ENCODE results near the gene MMP27.
"Not testable (repeated sequence)": the region's sequence is repeated elsewhere in the genome, so short reads cannot be mapped to it uniquely, and the experiment has no call there.

The MMP27 gene, protein sequence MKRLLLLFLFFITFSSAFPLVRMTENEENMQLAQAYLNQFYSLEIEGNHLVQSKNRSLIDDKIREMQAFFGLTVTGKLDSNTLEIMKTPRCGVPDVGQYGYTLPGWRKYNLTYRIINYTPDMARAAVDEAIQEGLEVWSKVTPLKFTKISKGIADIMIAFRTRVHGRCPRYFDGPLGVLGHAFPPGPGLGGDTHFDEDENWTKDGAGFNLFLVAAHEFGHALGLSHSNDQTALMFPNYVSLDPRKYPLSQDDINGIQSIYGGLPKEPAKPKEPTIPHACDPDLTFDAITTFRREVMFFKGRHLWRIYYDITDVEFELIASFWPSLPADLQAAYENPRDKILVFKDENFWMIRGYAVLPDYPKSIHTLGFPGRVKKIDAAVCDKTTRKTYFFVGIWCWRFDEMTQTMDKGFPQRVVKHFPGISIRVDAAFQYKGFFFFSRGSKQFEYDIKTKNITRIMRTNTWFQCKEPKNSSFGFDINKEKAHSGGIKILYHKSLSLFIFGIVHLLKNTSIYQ

GRCh38 chr11:102705626-102706025 lies at the start of gene MMP27:
MMP27 (minus strand) TSS chr11:102705769; CDS start chr11:102705714, 55 bp downstream.
- Histone ChIP-seq H3K36me3 (no peaks in the 10 kb centered on the region), H3K4me3 (ENCODE audit: low read depth, low read length) (no peak within 1 kb of the TSS), H3K27me3 (ENCODE audit: insufficient read depth, low read depth, severe bottlenecking) (no peaks in the 10 kb centered on the region), H3K27ac (no peak within 1 kb of the TSS), H3K9me3 (ENCODE audit: severe bottlenecking) (no peaks in the 10 kb centered on the region)
- no peak for DNase-seq
- no peak for TF ChIP-seq CTCF (IDR thresholded peaks at IDR 0.05; ENCODE audit: low read depth, low read length)

DNA sequence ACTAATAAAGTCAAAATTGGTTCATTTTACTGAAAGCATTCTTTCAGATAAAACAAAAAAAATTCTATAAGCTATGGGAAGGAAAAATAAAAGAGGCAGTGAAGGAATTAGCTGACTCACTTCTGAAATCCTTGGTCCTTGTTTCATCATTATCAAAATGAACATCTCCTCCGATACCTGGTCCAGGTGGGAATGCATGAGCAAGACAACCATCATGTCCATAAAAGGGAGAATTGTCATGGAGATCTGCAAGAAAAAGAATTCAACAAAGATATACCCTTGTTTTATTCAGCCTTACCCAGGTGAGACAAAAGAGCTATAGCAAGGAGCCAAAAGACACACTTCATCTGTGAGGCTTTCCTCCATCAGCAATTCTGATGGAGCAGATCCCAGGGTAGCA lies 47.7 kb upstream of the MMP27 start:
- no peaks in the 10 kb centered on the region for H3K27me3 ChIP-seq (ENCODE audit: insufficient read depth, low read depth, severe bottlenecking)
- H3K36me3 ChIP-seq = no peaks in the 10 kb centered on the region
- no peak for DNase-seq
- no peak overlapping the region for H3K4me3 ChIP-seq (ENCODE audit: low read depth, low read length)
- no peak overlapping the region for H3K27ac ChIP-seq
- no peak for TF ChIP-seq CTCF (IDR thresholded peaks at IDR 0.05; ENCODE audit: low read depth, low read length)
- H3K9me3 ChIP-seq (ENCODE audit: severe bottlenecking) = no peaks in the 10 kb centered on the region

- H3K9me3 ChIP-seq (ENCODE audit: severe bottlenecking) = no peaks in the 10 kb centered on the region
- no peaks in the 10 kb centered on the region for H3K27me3 ChIP-seq (ENCODE audit: insufficient read depth, low read depth, severe bottlenecking)
- no peak for DNase-seq
- H3K36me3 ChIP-seq = no peaks in the 10 kb centered on the region
- no peak for TF ChIP-seq CTCF (IDR thresholded peaks at IDR 0.05; ENCODE audit: low read depth, low read length)
- no peak overlapping the region for H3K27ac ChIP-seq
- no peak overlapping the region for H3K4me3 ChIP-seq (ENCODE audit: low read depth, low read length)
These were observed 46.1 kb upstream of the MMP27 start for GRCh38 chr11:102751673-102752072.

DNA sequence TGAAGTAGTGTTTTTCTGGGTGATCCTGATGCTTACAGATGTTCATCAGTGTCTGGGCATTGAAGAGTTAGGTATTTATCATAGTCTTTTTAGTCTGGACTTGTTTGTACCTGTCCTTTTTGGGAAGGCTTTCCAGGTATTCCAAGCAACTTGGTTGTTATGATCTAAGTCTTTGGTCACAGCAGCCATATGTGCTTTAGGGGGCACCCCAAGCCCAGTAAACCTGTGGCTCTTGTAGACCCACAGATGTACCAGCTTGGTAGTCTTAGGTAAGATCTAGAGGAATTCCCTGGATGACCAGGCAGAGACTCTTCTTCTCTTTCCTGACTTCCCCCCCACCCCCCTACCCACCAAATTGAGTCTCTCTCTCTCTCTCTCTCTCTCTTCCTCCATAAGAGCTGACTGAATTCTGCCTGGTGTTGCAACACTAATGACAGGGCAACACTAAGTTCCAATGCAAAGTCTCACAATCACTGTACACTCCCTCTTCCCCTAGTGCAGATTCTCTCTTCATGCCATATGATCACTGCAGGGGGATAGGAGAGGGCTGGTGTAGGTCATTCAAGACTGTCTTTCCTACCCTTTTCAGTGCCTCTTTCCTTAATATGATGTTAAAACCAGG lies 43.6 kb upstream of the MMP27 start:
- no peak for DNase-seq
- TF ChIP-seq CTCF (IDR thresholded peaks at IDR 0.05; ENCODE audit: low read depth, low read length) = no peak
- H3K4me3 ChIP-seq (ENCODE audit: low read depth, low read length) = no peak overlapping the region
- no peak overlapping the region for H3K27ac ChIP-seq
- no peaks in the 10 kb centered on the region for H3K9me3 ChIP-seq (ENCODE audit: severe bottlenecking)
- no peaks in the 10 kb centered on the region for H3K36me3 ChIP-seq
- H3K27me3 ChIP-seq (ENCODE audit: insufficient read depth, low read depth, severe bottlenecking) = no peaks in the 10 kb centered on the region

GRCh38 chr11:102746746-102747578 lies 41.4 kb upstream of the MMP27 start:
- not testable (repeated sequence) for H3K9me3 ChIP-seq (ENCODE audit: severe bottlenecking); H3K27ac ChIP-seq; H3K36me3 ChIP-seq; H3K4me3 ChIP-seq (ENCODE audit: low read depth, low read length); DNase-seq; H3K27me3 ChIP-seq (ENCODE audit: insufficient read depth, low read depth, severe bottlenecking)

- Histone ChIP-seq H3K4me3 (ENCODE audit: low read depth, low read length) (no peak overlapping the region), H3K36me3 (no peaks in the 10 kb centered on the region), H3K27ac (no peak overlapping the region), H3K27me3 (ENCODE audit: insufficient read depth, low read depth, severe bottlenecking) (no peaks in the 10 kb centered on the region), H3K9me3 (ENCODE audit: severe bottlenecking) (no peaks in the 10 kb centered on the region)
- DNase-seq = no peak
- no peak for TF ChIP-seq CTCF (IDR thresholded peaks at IDR 0.05; ENCODE audit: low read depth, low read length)
These were observed 29.1 kb upstream of the MMP27 start for GRCh38 chr11:102734650-102735049.

Measured in WERI-Rb-1 (cell line).